GM12892 (cell line): ENCODE data around the gene MGAT3.

Experiments
- DNase-seq: peaks from one replicate; pipeline ENCODE4 v3.0.0; 2011; ENCODE audit not compliant: insufficient read length
- FAIRE-seq: peaks from 2 replicates; lab custom pipeline; 2011; peaks lifted over from hg19 to GRCh38; lab: Jason Lieb, UNC
- POLR2A ChIP-seq: IDR thresholded peaks from 2 replicates; pipeline ENCODE4 v1.6.1; 2011; ENCODE audit warnings: low read depth, low read length, control low read depth
- POLR2AphosphoS5 ChIP-seq: IDR thresholded peaks from 2 replicates; pipeline ENCODE4 v1.6.1; 2011; ENCODE audit warnings: low read depth, low read length, control low read depth
- TAF1 ChIP-seq: IDR thresholded peaks from 2 replicates; pipeline ENCODE4 v1.6.1; 2011; ENCODE audit warnings: low read depth, mild to moderate bottlenecking, control low read depth, low read length, borderline replicate concordance

The MGAT3 gene

DNA sequence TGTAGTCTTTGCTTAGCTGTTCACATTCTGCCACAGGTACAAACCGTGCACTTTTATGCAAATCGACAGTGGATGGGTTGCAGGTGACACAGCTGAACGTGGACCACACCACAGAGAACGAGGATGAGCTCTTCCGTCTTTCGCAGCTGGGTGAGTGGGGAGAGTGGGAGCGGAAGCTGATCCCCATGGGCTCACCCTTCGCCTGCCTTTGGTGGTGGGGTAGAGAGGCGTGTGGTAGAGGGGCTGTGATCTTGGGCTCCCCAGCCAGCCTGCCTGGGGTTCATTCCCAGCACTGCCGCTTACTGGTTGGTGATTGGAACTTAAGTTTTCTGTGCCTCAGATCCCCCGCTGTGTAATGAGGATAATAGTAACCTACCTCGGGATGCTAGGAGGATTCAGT is 38.1 kb upstream of the MGAT3 start:
- DNase-seq (no peak), FAIRE-seq (no peak)
- TF ChIP-seq POLR2AphosphoS5 = no peak
- TF ChIP-seq POLR2A = no peak
- TF ChIP-seq TAF1 = no peak

DNA sequence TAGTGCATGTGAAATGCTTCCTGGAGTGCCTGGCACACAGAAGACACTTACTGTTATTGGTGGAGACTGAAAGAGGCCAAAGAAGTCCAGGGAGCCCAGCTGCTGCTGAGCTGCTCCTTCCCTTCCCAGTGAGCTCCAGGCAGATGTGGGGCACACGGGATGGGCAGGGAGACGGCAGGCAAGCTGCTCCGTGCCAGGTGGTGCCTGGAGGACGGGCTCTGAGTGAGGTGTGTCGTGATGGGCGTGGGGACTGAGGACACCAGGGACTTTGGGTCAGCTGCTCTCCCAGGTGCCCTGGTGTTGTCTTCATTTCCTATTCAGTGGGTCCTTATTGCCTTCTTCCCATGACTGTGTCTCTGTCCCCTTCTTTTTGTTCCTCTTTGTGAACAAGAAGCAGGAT is 37.7 kb upstream of the MGAT3 start:
- DNase-seq (no peak), FAIRE-seq (no peak)
- no peak for TF ChIP-seq TAF1
- no peak for TF ChIP-seq POLR2A
- no peak for TF ChIP-seq POLR2AphosphoS5

DNA sequence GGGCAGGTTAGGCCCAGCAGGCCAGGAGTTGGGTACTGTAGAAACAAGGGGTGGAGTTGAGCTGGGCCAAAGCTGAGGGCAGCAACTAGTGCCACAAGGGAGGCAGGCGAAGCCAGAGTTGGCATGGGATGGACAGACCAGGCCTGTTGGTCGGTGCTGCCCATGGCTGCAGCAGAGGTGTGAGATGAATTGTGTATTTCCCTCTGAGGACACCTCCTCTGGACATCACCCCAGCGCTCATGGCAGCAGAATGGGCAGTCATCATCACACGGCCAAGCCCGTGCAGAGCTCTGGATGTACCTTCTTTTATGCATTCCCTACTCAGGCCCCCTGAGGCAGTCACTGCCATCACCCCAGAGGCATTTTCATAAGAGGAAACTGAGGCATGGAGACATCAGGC is 36.9 kb upstream of the MGAT3 start:
- FAIRE-seq = no peak
- TF ChIP-seq POLR2A (no peak), TAF1 (no peak), POLR2AphosphoS5 (no peak)
- no peak for DNase-seq

DNA sequence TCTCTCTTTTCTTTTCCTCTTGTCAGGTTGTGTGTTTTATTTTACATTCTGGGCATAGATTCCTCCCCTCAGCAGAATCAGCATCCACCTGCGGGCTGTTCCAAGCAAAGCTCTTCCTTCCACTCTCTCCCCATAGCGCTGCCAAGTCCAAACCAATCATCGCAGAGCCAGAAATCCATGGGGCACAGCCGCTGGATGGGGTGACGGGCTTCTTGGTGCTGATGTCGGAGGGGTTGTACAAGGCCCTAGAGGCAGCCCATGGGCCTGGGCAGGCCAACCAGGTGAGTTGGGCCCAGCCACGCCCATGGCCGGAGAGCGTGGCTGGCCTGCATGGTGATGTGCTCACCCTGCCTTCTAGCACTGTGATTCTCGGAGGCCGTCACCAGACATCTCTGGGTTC is 35.1 kb upstream of the MGAT3 start:
- TF ChIP-seq TAF1 = no peak
- no peak for TF ChIP-seq POLR2AphosphoS5
- no peak for TF ChIP-seq POLR2A
- FAIRE-seq (no peak), DNase-seq (no peak)

DNA sequence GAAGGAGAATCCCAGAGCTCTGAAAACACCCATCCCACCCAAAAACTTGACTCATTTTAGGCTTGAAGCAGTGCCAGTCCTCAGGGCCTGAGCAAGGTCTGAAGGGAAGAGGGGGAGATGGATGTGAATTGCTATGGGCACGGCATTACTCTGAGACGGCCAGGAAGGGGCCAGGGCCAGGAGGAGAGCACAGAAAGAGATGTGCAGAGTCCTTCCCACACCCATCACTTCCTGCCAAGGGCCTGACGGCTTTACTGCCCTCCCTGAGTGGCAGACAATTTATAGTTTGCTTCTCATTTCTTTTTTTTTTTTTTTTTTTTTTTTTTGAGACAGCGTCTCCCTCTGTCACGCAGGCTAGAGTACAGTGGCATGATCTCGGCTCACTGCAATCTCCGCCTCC is 34.7 kb upstream of the MGAT3 start:
- FAIRE-seq (no peak), DNase-seq (no peak)
- no peak for TF ChIP-seq TAF1

DNA sequence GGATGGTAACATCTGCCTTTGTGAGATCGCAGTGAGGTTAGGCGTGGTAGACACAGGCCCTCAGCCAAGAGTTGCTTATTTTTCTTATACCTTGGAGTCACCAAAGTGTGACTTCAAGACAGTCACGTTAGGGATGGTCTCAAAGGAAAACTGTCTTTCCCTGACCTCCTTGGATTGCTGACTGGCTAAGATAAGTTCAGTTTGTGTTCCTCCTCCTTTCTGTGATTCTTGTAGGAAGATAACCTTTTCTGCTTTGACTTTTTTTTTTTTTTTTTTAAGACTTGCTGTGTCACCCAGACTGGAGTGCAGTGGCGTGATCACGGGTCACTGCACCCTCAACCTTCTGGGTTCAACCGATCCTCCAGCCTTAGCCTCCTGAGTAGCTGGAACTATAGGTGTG is 34.1 kb upstream of the MGAT3 start:
- no peak for DNase-seq
- no peak for FAIRE-seq
- TF ChIP-seq POLR2AphosphoS5 (no peak), POLR2A (no peak), TAF1 (no peak)

DNA sequence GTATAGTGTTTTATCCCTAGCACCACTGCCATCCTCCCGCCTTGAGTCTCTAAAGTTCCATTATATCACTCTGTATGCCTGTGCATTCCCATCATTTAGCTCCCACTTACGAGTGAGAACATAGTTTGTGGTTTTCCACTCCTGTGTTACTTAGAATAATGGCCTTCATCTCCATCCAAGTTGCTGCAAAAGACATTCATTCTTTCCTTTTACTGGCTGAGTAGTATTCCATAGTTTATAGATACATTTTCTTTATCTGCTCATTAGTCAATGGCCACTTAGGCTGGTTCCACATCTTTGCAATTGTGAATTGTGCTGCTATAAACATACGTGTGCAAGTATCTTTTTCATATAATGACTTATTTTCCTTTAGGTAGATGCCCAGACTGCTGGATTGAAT is 32.8 kb upstream of the MGAT3 start:
- TF ChIP-seq POLR2A (no peak), POLR2AphosphoS5 (no peak), TAF1 (no peak)
- FAIRE-seq (no peak), DNase-seq (no peak)

DNA sequence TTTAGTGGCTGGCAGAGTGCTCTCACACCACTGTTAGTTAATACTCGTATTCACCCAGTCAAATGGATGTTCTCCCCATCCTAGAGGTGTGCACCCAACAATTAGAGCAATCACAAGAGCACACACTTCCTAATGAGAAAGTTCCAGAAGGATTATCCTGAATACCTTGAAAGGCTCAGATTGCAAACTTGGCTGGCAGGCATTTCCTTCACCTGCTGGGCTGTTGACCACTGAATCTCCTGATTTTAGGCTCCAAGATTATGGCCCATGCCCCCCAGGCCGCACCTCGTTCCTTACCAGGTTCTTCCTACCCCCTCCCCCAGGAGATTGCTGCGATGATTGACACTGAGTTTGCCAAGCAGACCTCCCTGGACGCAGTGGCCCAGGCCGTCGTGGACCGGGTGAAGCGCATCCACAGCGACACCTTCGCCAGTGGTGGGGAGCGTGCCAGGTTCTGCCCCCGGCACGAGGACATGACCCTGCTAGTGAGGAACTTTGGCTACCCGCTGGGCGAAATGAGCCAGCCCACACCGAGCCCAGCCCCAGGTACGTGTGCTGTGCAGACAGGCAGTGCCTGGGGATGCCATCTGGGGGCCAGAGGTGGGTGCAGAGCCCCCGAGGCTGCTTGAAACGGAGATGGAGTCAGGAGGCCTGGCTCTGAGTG is 30.3 kb upstream of the MGAT3 start:
- FAIRE-seq = no peak
- TF ChIP-seq POLR2A = no peak
- TF ChIP-seq TAF1 = no peak
- no peak for TF ChIP-seq POLR2AphosphoS5
- no peak for DNase-seq

DNA sequence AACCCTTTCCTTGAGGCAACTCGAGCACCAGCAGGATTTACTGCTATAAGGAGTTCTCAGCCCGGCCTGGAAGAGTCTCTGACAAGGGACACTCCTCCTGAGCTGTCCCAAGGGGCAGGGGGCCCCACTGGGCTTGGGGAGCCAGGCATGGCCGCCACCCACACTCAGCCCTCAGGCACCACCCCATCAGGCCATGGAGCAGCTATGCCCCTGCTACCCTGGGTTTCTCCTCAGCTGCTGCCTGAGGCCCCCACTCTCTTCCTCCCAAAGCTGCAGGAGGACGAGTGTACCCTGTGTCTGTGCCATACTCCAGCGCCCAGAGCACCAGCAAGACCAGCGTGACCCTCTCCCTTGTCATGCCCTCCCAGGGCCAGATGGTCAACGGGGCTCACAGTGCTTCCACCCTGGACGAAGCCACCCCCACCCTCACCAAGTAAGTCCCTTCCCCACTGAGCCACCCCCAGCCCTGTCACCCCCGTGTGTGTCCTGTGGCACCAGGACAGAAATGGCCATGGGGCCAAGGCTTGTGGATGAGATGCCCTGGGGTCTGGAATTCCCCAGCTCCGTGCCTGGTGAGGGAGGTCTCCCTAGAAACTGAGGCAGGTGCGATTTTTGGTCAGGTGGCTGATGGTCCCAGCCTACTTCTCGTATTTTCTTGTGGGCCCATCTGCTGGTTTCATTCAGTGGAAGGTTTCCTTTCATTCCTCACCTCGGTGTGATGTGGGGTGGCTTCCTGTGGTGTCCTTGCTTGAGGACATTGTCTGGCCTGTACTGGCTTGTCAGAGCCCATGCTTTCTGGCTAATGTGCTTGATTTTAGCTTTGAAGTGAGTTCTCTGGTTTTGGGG is 28.8 kb upstream of the MGAT3 start:
- TF ChIP-seq POLR2AphosphoS5 (no peak), POLR2A (no peak), TAF1 (no peak)
- FAIRE-seq = no peak

DNA sequence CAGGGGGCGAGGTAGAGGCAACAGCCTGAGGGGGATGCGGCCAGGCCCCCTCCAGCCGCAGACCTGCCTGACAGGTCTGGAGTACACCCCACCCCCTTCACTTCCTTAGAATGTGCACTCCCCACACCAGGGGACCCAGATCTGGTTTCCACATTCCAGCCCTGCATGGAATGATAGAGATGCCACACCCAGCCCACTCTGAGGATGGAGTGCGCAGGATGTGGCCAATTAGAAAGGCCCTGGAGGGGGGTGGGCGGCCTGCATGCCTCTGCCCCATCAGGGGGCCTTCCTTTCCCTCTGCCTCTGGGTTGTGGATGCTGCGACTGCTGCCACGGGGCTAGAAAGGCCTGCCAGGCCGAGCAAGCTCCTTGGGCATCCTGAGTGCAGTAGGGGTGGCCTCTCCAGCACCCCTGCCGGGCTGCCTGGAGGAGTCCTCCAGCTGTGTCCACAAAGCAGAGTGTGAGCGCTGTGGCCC is 28.2 kb upstream of the MGAT3 start:
- DNase-seq = no peak
- TF ChIP-seq POLR2AphosphoS5 (no peak), TAF1 (no peak), POLR2A (no peak)
- FAIRE-seq = no peak

More for the DNA sequence above, 28.8 kb upstream of the MGAT3 start:
- DNase-seq = no peak

DNA sequence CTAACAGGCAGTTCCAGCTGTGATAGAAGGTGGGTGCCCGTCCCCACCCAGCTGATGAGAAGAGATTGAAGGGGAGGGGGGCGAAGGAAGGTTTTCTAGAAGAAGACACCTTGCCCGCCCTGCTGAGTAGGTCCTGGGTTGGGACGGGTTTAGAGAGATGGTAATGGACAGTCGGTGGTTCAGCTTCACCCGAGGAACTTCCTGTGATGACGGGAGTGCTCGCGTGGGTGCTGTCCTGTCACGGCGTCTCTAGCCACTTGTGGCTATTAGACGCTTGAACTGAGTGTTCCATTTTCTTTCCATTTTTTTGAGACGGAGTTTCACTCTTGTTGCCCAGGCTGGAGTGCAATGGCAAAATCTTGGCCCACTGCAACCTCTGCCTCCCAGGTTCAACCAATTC is 27.6 kb upstream of the MGAT3 start:
- TF ChIP-seq POLR2AphosphoS5 = no peak
- TF ChIP-seq POLR2A = no peak
- no peak for TF ChIP-seq TAF1
- DNase-seq = no peak
- FAIRE-seq = no peak

DNA sequence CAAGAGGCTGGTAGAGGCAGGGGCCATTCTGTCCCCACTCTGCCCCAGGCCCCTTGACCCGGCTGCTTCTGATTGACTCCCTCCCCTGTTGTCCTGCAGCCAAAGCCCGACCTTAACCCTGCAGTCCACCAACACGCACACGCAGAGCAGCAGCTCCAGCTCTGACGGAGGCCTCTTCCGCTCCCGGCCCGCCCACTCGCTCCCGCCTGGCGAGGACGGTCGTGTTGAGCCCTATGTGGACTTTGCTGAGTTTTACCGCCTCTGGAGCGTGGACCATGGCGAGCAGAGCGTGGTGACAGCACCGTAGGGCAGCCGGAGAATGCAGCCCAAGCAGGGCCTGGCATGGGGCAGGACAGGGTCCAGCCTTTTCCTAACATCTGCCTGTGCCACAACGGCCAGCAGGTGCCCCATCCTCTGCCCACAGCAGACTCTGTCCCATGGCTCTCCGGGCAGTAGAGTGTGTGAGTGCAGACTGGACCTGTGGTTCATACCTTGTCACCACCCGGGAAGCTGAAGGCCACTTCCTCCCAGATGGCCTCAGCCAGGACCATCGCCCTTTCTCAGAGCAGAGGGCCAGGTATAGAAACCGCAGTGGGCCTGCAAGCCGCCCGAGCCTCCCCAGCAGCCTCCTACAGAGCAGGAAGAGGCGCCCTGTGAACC is 26.8 kb upstream of the MGAT3 start:
- FAIRE-seq (no peak), DNase-seq (no peak)
- TF ChIP-seq TAF1 (no peak), POLR2AphosphoS5 (no peak), POLR2A (no peak)
